Measurements from ENCODE around the gene LMBR1L. TPM values are rescaled to one million over a fixed set of nuclear protein-coding genes. Genes with fewer than 3 reads are reported as not detected.

The LMBR1L gene
- total and polyA plus RNA-seq, 2 of the 13 experiments (the other 11 are each of a cell fraction or from before 2014, with no cell fraction given) = 12.2 to 65.9 TPM

DNA sequence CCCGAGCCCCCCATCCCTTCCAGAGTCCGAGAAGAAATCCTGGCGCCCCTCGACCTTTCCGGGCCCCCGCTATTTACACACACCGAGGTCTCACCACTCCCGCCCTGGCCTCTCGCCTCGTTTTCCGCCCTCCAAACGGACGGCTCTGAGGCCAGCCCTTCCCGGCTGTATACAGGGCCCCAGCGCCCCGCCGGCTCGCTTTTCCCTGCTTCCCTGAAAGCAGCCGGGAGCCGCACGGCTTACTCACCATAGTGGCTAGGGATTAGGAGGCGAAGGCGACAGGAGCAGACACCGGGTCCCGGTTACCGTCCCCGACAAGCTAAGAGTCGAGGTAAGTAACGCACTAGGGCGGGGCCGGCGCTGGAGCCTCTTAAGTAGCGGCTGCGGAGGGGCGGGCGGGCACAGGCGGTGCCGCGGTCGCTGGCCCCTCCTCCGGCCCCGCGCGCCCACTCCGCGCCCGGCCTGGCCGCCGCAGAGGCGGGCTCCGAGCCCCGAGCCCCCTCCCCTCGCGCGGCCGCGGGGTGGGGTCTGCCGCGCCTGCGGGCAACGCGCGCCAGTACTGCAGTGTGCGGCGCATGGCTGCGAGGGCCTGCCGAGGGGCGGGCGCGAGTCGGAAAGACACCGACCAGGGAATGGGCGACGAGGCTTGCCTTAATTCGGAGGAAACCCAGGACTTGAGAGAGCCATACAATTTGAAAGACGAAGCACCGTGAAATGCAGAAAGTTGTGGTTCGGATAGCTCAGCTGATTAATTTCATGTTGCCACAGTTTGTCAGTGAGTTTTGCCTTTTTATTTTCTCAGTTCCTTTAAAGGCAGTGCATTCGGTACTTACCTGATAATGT, 20.6 kb upstream of the LMBR1L start, which contains the start of gene TUBA1B (continued):
- TF ChIP-seq HMGA1 (CRISPR knock-in tag; conservative IDR thresholded peaks at IDR 0.05) (no peak), NRL (CRISPR knock-in tag; IDR thresholded peaks at IDR 0.05; ENCODE audit: borderline replicate concordance) (no peak; the same call in 1 of the 2 replicates), ARNTL (CRISPR knock-in tag; IDR thresholded peaks at IDR 0.05) (0 out of 2 replicates have a peak, but pooled peaks have one; percentile 21), ZFP90 (CRISPR knock-in tag; IDR thresholded peaks at IDR 0.05; ENCODE audit: borderline replicate concordance) (no peak), CHD2 (IDR thresholded peaks at IDR 0.05; ENCODE audit: low read depth, low read length) (no peak), TGIF2 (CRISPR knock-in tag; IDR thresholded peaks at IDR 0.05) (no peak; the same call in 1 of the 2 replicates), SOX5 (CRISPR knock-in tag; IDR thresholded peaks at IDR 0.05; ENCODE audit: borderline replicate concordance) (no peak), ZNF530 (CRISPR knock-in tag; IDR thresholded peaks at IDR 0.05; ENCODE audit: low read depth) (no peak), ZSCAN29 (CRISPR knock-in tag; conservative IDR thresholded peaks at IDR 0.05) (no peak; the same call in 1 of the 2 replicates)
- TF ChIP-seq, protein P1, sequence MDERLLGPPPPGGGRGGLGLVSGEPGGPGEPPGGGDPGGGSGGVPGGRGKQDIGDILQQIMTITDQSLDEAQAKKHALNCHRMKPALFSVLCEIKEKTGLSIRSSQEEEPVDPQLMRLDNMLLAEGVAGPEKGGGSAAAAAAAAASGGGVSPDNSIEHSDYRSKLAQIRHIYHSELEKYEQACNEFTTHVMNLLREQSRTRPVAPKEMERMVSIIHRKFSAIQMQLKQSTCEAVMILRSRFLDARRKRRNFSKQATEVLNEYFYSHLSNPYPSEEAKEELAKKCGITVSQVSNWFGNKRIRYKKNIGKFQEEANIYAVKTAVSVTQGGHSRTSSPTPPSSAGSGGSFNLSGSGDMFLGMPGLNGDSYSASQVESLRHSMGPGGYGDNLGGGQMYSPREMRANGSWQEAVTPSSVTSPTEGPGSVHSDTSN (CRISPR knock-in tag; IDR thresholded peaks at IDR 0.05) = no peak
- TF ChIP-seq, protein P2, sequence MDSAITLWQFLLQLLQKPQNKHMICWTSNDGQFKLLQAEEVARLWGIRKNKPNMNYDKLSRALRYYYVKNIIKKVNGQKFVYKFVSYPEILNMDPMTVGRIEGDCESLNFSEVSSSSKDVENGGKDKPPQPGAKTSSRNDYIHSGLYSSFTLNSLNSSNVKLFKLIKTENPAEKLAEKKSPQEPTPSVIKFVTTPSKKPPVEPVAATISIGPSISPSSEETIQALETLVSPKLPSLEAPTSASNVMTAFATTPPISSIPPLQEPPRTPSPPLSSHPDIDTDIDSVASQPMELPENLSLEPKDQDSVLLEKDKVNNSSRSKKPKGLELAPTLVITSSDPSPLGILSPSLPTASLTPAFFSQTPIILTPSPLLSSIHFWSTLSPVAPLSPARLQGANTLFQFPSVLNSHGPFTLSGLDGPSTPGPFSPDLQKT (CRISPR knock-in tag; IDR thresholded peaks at IDR 0.05; ENCODE audit: borderline replicate concordance) = no peak
- TF ChIP-seq, protein P3, sequence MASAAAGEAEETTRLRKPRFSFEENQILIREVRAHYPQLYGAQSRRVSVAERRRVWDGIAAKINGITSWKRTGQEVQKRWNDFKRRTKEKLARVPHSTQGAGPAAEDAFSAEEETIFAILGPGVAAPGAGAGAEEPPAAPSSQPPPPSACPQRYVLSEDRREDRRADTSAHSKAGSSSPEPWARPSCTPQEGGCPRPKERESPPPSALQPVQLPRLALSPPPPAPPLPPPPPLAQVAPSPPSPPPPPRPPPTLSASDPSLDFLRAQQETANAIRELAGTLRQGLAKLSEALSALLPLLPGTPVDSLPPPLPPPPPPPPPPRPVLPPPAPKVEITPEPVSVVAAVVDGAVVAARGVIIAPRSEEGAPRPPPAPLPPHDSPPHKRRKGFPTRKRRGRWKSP (CRISPR knock-in tag; IDR thresholded peaks at IDR 0.05) = peak; percentile 83; the same call in 1 of the 2 replicates
- TF ChIP-seq, protein P4, sequence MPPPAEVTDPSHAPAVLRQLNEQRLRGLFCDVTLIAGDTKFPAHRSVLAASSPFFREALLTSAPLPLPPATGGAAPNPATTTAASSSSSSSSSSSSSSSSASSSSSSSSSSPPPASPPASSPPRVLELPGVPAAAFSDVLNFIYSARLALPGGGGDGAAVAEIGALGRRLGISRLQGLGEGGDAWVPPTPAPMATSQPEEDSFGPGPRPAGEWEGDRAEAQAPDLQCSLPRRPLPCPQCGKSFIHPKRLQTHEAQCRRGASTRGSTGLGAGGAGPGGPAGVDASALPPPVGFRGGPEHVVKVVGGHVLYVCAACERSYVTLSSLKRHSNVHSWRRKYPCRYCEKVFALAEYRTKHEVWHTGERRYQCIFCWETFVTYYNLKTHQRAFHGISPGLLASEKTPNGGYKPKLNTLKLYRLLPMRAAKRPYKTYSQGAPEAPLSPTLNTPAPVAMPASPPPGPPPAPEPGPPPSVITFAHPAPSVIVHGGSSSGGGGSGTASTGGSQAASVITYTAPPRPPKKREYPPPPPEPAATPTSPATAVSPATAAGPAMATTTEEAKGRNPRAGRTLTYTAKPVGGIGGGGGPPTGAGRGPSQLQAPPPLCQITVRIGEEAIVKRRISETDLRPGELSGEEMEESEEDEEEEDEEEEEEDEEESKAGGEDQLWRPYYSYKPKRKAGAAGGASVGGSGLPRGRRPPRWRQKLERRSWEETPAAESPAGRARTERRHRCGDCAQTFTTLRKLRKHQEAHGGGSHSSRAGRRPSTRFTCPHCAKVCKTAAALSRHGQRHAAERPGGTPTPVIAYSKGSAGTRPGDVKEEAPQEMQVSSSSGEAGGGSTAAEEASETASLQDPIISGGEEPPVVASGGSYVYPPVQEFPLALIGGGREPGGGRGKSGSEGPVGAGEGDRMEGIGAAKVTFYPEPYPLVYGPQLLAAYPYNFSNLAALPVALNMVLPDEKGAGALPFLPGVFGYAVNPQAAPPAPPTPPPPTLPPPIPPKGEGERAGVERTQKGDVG (CRISPR knock-in tag; IDR thresholded peaks at IDR 0.05; ENCODE audit: borderline replicate concordance) = no peak
- TF ChIP-seq, protein P5, sequence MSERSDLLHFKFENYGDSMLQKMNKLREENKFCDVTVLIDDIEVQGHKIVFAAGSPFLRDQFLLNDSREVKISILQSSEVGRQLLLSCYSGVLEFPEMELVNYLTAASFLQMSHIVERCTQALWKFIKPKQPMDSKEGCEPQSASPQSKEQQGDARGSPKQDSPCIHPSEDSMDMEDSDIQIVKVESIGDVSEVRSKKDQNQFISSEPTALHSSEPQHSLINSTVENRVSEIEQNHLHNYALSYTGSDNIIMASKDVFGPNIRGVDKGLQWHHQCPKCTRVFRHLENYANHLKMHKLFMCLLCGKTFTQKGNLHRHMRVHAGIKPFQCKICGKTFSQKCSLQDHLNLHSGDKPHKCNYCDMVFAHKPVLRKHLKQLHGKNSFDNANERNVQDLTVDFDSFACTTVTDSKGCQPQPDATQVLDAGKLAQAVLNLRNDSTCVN (CRISPR knock-in tag; IDR thresholded peaks at IDR 0.05; ENCODE audit: borderline replicate concordance) = no peak
